DMS153 (cell line): ENCODE data around the gene VWA7.
"Not testable (repeated sequence)": the region's sequence is repeated elsewhere in the genome, so short reads cannot be mapped to it uniquely, and the experiment has no call there.

Experiments
- DNase-seq: peaks from one replicate; lab custom pipeline; 2025; lab: John Stamatoyannopoulos, UW

Gene VWA7

GRCh38 chr6:31801031-31801927 lies 24.2 kb upstream of the VWA7 start:
- not testable (repeated sequence) for DNase-seq

- DNase-seq: no peak
Measured at GRCh38 chr6:31799781-31800180, 22.7 kb upstream of the VWA7 start.

GRCh38 chr6:31797588-31797987 lies 20.5 kb upstream of the VWA7 start:
- no peak for DNase-seq

GRCh38 chr6:31796993-31797385 lies 19.9 kb upstream of the VWA7 start:
- no peak for DNase-seq

- peak; percentile 79 for DNase-seq
Measured at GRCh38 chr6:31795616-31796298, 18.6 kb upstream of the VWA7 start, which contains the start of gene VARS1. TSS of gene VARS1 (minus strand) at chr6:31795752. CDS start at chr6:31795217, 535 bp downstream.

DNA sequence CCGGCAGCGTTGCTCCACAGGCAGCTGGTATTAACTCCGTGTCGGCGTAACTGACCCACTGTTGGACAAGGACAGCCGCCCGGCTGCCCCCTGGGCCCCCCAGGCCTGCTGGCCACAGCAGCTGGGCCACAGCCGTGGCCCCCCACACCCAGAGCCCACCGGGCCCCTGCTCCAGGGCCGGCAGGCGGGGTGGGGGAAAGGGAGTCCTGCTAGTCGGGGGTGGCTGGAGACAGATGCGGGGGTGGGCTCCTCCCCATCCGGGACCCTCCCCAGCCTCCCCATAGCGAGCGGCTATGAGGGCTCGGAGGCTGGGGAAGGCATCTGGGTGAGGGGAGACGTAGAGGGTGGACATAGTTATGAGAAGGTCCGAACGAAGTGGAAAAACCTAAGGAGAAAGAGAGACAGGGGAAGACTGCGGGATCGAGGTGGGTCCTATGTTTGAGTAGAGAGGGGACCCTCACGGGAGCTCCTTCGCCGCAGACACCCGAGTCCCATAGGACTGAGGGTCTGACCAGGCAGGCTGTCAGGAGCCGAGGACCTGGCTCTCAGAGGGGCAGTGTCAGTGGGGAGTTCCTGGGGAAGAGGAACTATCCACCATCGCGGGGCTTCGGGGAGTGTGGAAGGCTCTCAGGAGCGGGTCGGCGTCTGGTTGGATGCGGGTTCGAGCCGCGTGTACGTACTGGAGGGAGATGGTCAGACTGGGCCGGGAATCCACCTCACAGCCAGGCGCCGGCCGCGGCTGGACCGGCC lies 17.9 kb upstream of the VWA7 start:
- no peak for DNase-seq

DNA sequence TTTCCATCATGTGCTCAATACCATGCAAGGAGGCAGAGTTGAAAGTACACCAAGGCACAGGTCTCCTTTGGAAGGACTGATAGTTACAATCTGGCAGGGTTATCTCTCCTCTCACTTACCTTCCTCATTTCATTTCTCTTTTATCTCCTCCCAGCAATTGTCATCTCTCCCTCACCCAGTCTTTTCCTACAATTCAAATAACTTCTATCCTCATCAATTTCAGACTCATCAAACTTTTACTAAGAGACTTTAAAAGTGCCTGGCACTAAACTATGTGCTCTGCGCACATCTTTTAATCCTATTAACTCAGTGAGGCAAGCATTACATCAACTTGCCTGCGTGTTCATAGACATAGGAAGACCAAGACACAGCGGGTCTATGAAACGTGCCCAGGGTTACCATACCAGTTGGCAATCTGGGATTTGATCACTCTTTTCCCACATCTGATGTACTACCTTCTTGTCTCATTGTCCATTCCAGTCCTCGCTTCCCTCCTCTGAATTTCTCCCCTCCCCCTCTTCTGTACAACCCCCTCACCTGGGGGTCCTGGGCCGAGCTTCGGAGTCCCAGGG lies 17.3 kb upstream of the VWA7 start:
- no peak for DNase-seq

- not testable (repeated sequence) for DNase-seq
Measured at GRCh38 chr6:31793927-31794245, 16.8 kb upstream of the VWA7 start.

DNA sequence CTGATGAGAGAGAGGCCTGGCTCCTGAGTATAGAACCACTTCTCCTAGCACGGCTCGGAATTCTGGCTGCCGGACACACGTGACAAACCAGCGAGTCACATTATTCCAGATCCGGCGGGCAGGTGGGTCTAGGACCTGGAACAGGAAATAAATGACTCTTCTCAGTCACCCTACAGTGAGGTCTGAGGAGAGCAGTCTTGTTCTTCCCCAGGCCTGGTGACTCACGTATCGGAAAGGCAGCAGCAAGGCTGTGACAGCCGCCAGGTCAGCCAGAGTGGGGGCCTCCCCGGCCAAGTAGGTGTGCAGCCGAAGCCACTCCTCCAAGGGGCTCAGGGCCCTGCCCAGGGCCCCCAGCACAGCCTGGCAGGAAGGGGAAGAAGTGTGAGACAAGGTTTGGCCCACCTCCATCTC lies 15.6 kb upstream of the VWA7 start:
- DNase-seq: no peak

GRCh38 chr6:31792090-31792374 lies 14.9 kb upstream of the VWA7 start:
- no peak for DNase-seq

GRCh38 chr6:31791324-31792089 lies 14.4 kb upstream of the VWA7 start:
- DNase-seq: no peak

DNA sequence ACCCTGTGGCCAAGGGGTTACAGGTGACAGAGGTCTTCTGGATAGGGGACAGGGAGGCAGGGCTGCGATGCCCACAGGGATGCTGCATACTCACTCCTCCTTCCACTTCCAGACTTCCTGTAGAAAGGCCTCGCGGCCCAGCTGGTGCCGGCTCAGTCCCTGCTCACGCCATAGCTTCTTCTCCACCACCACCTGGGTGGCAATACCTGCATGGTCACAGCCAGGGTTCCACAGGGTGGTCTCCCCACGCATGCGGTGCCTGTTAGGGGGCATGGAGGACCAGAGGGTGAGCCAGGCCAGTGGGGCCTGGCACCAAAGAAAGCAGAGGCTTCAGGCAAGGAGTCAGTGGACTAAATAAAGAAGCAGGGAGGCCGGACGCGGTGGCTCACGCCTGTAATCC lies 8.3 kb upstream of the VWA7 start:
- no peak for DNase-seq

DNA sequence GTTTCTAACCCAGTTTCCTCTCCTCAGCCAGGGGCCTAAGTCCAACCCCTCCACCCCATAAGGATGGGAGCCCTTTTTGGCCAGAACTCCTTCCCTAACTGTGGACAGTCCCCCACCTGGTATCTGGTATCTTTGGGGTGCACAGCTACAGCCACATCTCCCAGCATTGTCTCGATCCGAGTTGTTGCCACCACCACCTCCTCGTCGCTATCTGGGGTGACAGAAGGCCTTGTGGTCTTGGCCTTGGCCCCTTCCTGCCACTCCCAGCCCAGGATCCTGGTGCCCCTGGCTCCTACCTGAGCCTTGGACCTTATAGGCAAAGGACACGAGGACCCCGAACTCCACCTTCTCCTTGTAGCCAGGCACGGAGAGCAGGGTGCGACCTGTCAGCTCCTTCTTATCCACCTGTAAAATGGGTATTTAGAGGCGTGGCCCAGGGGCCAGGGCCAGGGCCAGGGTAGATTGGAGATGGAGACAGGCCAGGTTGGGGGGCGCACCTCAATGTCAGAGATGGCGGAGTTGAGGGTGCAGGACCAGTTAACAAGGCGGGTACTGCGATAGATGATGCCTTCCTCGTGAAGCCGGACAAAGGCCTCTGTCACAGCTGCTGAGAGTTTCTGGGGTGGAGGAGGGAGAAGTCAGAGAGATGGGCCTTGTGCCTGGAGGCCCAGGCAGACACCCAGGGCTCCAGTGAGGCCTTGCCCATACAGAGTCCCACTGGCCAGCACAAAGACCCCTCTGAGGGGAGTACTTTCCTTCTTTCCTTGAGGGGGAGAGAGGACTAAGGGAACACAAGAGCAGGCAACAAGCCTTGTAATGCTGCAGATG lies 7.2 kb upstream of the VWA7 start:
- DNase-seq: no peak

- DNase-seq: no peak
Measured at GRCh38 chr6:31782126-31782855, 5.2 kb upstream of the VWA7 start.

DNA sequence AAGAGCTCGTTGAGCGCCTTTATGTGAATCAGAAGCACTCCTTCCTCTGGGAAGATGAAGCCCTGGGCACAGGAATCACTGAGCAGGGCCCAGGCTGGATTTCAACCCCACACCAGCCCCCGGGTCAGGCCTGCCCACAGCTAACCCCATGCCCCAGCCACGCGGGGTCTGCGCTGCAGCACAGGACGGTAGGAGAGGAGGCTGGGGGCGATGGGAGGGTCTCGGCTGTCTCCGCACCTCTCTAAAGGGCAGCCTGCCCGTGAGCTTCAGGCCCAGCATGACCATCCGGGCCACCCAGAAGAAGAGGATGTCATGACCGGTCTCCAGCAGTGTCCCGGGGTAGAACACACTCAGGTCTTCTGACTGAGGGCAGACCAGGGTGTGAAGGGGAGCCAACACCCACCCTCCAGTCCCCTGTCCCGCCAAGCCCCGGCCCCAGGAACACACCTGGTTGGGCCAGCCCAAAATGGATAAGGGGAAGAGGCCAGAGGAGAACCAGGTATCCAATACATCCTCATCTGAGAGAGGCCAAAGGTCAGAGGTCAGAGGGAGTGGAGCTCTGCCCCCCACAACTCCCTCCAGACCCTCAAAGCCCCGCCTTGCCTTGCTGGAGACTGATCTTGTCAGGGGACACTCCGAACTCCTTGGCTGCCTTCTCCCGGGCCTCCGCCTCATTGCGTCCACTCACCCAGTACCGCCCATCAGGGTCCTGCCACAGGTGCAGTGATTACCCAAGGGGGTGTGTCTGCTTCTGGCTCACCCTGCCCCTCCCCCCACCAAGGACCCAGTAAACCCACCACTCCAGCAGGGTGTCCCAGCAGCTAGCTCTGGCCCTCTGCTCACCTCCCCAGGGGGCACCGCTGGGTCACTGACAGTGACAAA lies 4.4 kb upstream of the VWA7 start:
- DNase-seq: no peak

DNA sequence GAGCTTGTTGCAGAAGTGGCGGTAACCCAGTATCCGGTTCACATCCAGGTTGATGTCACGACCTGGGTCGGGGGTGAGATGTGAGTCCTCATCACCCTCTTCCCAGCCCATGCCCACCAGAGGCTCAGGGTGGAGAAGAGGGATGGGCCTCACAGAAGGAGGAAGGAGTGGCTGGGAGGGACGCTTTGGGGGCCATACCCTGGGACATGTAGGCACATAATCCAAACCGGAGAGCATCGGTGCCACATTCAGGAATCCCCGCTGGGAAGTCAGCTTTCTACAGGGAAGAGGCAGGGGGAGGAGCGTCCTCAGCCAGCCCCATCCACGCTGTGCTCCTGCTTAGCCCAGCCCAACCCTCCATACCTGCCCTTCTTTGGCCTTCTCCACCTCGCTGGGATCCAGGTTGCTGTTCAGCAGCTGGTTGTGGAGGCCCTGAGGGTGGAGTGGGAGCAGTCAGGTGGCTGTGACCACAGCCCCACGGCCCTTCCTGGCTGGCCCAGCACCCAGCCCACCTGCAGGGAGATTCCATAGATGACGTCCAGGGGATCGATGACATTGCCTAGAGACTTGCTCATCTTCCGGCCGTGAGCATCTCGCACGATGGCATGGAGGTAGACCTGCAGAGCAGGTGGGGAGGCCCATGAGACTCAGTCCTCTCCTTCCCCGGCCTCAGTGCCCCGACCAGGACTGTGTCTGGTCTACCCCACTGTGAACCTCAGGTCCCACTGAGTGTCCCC lies 3.5 kb upstream of the VWA7 start:
- no peak for DNase-seq

- DNase-seq: no peak
Measured at GRCh38 chr6:31779908-31780307, 2.8 kb upstream of the VWA7 start.
